HG03066 (cell line): ENCODE measurements around the gene ARL8A.
"Not testable (repeated sequence)": the region's sequence is repeated elsewhere in the genome, so short reads cannot be mapped to it uniquely, and the experiment has no call there.

ENCODE experiments used
- ATAC-seq: cut with Tn5 transposase; IDR thresholded peaks from one replicate; pipeline ENCODE4 v1.9.1; 2021; ENCODE audit warnings: low read depth; ENCODE audit not compliant: unreplicated experiment

ARL8A gene

GRCh38 chr1:202122639-202123335 lies 21.8 kb downstream of the ARL8A start, which contains the start of gene GPR37L1:
Gene GPR37L1, plus strand, starts transcription at chr1:202122917. Its CDS starts 47 bp downstream, at chr1:202122964.
- no peak for ATAC-seq

DNA sequence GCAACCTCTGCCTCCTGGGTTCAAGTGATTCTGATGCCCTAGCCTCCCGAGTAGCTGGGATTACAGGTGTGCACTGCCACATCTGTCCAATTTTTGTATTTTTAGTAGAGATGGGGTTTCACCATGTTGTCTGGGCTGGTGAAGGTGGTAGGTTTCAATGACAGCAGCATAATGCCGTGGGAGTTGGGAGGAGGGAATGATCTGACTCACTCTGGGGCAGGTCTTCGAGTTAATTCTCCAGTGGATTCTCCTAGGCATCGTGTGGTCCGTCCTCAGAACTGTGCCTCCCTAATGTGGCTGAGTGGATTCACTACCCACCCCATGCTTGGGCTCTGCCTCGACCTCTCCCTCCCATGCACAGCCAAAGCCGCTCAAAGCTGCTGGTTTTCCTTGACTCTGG lies 23.5 kb downstream of the ARL8A start:
- no peak for ATAC-seq

DNA sequence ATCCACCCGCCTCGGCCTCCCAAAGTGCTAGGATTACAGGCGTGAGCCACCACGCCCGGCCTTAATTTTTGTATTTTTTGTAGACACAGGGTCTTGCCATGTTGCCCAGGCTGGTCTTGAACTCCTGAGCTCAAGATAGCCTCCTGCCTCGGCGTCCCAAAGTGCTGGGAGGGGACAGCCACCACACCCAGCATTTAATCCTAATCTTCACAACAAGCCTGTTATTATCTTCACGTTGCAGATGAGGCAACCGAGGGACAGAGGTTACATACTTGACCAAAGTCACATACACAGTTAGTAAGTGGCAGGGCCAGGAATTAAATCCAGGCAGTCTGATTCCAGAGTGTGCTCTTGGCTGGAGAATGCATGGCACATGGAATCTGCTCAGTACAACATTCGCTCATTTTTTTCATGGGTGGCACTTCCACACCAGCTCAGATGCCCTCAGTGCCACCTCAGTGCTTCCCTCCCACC lies 26.6 kb downstream of the ARL8A start:
- ATAC-seq = no peak

GRCh38 chr1:202116287-202116686 lies 28.2 kb downstream of the ARL8A start:
- no peak for ATAC-seq

DNA sequence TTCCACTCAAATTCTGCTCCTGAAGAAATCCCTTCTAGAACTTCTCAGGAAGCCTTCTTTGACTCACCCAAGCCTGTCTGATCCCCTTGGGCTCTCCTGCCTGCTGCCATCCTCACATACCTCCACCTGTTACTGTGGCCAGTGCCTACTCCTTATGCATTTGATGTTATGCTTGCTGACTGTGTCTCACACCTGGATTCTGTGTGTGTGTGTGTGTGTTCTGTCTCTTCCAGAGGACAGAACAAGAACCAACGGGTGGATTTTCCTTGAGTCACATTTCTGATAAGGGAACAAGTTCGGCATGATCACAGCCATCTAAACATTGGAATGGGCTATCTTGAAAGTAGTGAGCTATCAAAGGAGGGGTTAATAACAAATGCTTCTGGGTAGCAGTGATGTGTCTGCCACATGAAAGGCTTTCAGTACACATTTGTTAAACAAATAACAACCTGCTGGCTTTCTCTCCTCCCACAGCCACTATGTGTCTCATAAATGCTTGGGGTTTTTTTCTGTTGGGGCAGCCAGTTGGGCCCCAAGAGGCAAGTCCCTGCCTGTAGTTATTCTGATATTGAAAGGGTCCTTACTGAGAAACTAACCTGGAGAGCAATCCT lies 30.7 kb downstream of the ARL8A start:
- ATAC-seq = no peak

- no peak for ATAC-seq
Measured at GRCh38 chr1:202112859-202113689, 31.5 kb downstream of the ARL8A start.

DNA sequence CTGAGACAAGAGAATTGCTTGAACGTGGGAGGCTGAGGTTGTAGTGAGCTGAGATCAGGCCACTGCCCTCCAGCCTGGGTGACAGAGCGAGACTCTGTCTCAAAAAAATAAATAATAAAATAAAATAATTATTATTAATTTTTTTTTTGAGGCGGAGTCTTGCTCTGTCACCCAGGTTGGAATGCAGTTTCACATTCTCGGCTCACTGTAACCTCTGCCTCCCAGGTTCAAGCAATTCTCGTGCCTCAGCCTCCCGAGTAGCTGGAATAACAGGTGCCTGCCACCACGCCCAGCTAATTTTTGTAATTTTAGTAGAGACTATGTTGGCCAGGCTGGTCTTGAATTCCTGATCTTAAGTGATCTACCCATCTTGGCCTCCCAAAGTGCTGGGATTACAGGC lies 32.9 kb downstream of the ARL8A start:
- not testable (repeated sequence) for ATAC-seq

- no peak for ATAC-seq
Measured at GRCh38 chr1:202110977-202111376, 33.6 kb downstream of the ARL8A start.

- no peak for ATAC-seq
Measured at GRCh38 chr1:202107801-202108731, 36.5 kb downstream of the ARL8A start.

GRCh38 chr1:202107321-202107761 lies 37.2 kb downstream of the ARL8A start:
- no peak for ATAC-seq

GRCh38 chr1:202106340-202107254 lies 37.9 kb downstream of the ARL8A start:
- no peak for ATAC-seq

- ATAC-seq = no peak
Measured at GRCh38 chr1:202105571-202106339, 38.8 kb downstream of the ARL8A start.

- ATAC-seq = no peak
Measured at GRCh38 chr1:202104073-202104472, 40.5 kb downstream of the ARL8A start.

DNA sequence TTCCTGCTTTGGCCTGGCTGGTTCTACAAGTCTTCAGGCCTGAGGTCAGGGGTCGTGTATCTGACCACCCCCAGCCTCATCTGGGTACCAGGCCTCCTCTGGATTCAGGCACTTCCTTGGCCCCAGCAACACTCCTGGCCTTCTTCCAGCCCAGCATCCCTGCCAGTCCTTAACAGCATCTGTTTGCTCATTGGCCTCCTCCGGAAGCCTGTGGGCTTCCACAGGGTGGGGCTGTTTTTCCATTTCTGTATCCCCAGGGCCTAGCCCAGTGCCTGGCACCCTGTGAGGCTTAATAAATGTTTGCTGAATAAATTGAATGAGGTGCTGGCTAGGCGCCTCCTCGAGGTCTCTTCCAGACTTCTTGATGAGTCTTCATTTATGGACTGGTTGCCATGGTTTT lies 43.4 kb downstream of the ARL8A start:
- no peak for ATAC-seq

- no peak for ATAC-seq
Measured at GRCh38 chr1:202093858-202094257, 50.7 kb downstream of the ARL8A start.

- no peak for ATAC-seq
Measured at GRCh38 chr1:202090994-202091393, 53.5 kb downstream of the ARL8A start.

DNA sequence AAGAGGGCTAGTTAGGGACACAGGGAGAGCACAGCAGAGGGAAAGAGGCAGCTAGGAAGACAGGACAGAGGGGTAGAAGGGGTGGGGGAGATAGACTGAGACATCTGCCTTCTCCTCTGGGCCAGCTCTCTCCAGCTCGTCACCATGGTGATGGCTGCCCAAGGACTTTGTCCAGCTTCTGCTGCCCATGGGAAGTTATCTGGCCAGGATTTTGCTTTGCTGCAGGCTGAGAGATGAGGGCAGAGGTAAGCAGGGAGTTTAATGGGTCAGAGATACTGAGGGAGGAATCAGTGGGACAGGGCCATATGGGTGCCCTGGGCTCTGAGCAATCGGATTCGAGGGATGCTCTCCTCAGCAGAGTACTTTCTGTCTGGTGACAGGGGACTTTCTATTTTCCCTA lies 56.3 kb downstream of the ARL8A start:
- ATAC-seq = no peak

- no peak for ATAC-seq
Measured at GRCh38 chr1:202086579-202087350, 57.8 kb downstream of the ARL8A start.
